ENCODE data around the gene GCA. TPM values are rescaled to one million over a fixed set of nuclear protein-coding genes. Genes with fewer than 3 reads are reported as not detected.

Gene GCA
- 14.4 and 33.3 TPM in 2 replicates for total RNA-seq

DNA sequence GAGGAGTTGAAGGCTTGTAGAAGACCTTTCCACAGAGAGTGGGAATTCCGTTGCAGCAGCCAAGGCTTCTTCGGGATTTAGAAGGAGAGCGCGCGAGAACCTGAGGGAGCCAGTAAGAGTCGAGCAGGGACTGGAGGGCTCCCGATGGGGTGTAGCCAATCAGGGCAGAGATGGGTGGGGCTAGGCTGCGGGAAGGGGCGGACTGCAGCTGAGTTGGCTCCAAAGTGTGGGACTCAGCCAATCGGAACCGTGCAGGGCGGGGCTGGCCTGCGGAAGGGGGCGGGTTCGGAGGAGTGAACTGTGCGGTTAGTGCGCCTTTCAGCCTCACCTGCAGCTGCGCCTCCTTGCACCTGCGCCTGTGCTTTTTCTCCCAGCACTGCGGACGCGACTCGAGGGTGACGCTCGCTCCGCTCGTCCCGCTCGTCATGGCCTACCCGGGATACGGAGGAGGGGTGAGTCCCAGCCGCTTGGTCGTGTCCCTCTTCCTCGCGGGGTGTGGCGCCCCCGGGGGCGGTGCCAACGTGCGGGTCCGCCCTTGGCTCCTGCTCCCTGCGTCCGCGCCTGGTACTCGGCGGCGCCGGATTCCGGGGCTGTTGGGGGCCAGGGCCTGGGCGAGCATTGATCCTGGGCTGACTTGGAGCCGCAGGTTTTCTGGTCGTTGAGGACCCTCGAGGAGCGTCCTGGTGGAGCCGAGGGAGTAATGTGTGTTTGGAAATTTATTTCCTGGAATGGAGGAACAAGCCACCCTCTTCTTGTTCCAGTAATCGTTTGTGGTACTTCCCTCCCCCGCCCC is at the start of gene GCA:
TSS of gene GCA (plus strand) at position 309 of the 793 bp plus-strand sequence. CDS start at position 426, 117 bp downstream.
- TF ChIP-seq, protein P1, sequence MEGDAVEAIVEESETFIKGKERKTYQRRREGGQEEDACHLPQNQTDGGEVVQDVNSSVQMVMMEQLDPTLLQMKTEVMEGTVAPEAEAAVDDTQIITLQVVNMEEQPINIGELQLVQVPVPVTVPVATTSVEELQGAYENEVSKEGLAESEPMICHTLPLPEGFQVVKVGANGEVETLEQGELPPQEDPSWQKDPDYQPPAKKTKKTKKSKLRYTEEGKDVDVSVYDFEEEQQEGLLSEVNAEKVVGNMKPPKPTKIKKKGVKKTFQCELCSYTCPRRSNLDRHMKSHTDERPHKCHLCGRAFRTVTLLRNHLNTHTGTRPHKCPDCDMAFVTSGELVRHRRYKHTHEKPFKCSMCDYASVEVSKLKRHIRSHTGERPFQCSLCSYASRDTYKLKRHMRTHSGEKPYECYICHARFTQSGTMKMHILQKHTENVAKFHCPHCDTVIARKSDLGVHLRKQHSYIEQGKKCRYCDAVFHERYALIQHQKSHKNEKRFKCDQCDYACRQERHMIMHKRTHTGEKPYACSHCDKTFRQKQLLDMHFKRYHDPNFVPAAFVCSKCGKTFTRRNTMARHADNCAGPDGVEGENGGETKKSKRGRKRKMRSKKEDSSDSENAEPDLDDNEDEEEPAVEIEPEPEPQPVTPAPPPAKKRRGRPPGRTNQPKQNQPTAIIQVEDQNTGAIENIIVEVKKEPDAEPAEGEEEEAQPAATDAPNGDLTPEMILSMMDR (IDR thresholded peaks at IDR 0.05; ENCODE audit: insufficient read depth, low read length, poor library complexity, severe bottlenecking) = no peak
- peak; percentile 93 for DNase-seq (ENCODE audit: low read depth)
- H3K36me3 ChIP-seq (ENCODE audit: control insufficient read depth, insufficient read depth, low read length) = no peaks in the 10 kb centered on the region
- no peaks in the 10 kb centered on the region for H3K27me3 ChIP-seq (ENCODE audit: control insufficient read depth, insufficient read depth, low read length)
- peak within 1 kb of the TSS; percentile 87 for H3K4me3 ChIP-seq (ENCODE audit: low read depth, low read length)

DNA sequence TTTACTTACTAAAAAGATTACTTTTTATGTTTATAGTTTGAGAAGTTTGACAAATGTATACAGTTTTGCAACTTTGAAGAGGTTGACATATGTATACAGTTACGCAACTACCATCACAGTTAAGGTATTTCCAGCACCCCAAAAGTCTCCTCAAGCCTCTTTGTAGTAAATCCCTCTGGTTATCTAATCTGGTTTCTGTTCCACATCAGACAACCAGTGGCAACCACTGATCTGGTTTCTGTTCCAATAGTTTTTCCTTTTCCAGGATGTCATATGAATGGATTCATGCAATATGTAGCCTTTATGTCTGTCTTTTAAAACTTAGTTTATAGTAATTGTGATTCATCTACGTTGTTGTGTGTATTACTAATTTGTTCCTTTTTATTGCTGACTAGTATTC is 48.9 kb upstream of the GCA start:
- TF ChIP-seq, protein P1 (IDR thresholded peaks at IDR 0.05; ENCODE audit: insufficient read depth, low read length, poor library complexity, severe bottlenecking) = no peak
- H3K4me3 ChIP-seq (ENCODE audit: low read depth, low read length) = no peak overlapping the region
- H3K36me3 ChIP-seq (ENCODE audit: control insufficient read depth, insufficient read depth, low read length) = no peaks in the 10 kb centered on the region
- no peak for DNase-seq (ENCODE audit: low read depth)
- no peaks in the 10 kb centered on the region for H3K27me3 ChIP-seq (ENCODE audit: control insufficient read depth, insufficient read depth, low read length)

- no peak overlapping the region for H3K4me3 ChIP-seq (ENCODE audit: low read depth, low read length)
- TF ChIP-seq, protein P1 (IDR thresholded peaks at IDR 0.05; ENCODE audit: insufficient read depth, low read length, poor library complexity, severe bottlenecking) = peak; percentile 70
Measured at GRCh38 chr2:162297925-162298552, 45.9 kb upstream of the GCA start.

GRCh38 chr2:162298669-162299335 is 45.1 kb upstream of the GCA start:
- Histone ChIP-seq H3K27me3 (ENCODE audit: control insufficient read depth, insufficient read depth, low read length) (no peaks in the 10 kb centered on the region), H3K4me3 (ENCODE audit: low read depth, low read length) (no peak overlapping the region), H3K36me3 (ENCODE audit: control insufficient read depth, insufficient read depth, low read length) (no peaks in the 10 kb centered on the region)
- TF ChIP-seq, protein P1 (IDR thresholded peaks at IDR 0.05; ENCODE audit: insufficient read depth, low read length, poor library complexity, severe bottlenecking) = no peak
- no peak for DNase-seq (ENCODE audit: low read depth)

More at GRCh38 chr2:162297925-162298552, 45.9 kb upstream of the GCA start:
- H3K36me3 ChIP-seq (ENCODE audit: control insufficient read depth, insufficient read depth, low read length) = no peaks in the 10 kb centered on the region
- no peak for DNase-seq (ENCODE audit: low read depth)
- H3K27me3 ChIP-seq (ENCODE audit: control insufficient read depth, insufficient read depth, low read length) = no peaks in the 10 kb centered on the region

DNA sequence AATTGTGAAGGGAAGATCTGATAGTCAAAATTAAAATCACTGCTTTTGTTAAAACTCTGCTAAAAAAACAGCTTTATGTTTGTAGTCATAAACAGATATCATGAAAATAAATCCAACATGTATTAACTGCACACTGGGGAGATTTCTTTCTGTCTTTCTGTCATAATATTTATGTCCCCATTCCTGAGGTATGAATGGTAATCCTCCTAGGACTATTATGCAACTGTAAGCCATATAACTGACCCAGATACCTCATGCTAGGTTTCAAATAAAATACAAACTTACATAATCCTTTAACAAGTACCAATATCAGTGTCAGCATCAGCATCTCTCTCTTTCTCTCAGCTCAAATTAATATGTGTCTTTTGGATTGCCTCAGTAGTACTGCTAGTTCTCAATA is 43.7 kb upstream of the GCA start:
- no peak overlapping the region for H3K4me3 ChIP-seq (ENCODE audit: low read depth, low read length)
- TF ChIP-seq, protein P1 (IDR thresholded peaks at IDR 0.05; ENCODE audit: insufficient read depth, low read length, poor library complexity, severe bottlenecking) = no peak
- H3K36me3 ChIP-seq (ENCODE audit: control insufficient read depth, insufficient read depth, low read length) = no peaks in the 10 kb centered on the region
- no peaks in the 10 kb centered on the region for H3K27me3 ChIP-seq (ENCODE audit: control insufficient read depth, insufficient read depth, low read length)
- DNase-seq (ENCODE audit: low read depth) = no peak
